Measurements from ENCODE around the gene HOXC6. TPM values are rescaled to one million over a fixed set of nuclear protein-coding genes. Genes with fewer than 3 reads are reported as not detected.
A peak's percentile ranks its signal among the peaks of the same experiment; 100 is the strongest.

HOXC6 gene
- total RNA-seq, 1 experiment from 2014 or later = 2.8 TPM

DNA sequence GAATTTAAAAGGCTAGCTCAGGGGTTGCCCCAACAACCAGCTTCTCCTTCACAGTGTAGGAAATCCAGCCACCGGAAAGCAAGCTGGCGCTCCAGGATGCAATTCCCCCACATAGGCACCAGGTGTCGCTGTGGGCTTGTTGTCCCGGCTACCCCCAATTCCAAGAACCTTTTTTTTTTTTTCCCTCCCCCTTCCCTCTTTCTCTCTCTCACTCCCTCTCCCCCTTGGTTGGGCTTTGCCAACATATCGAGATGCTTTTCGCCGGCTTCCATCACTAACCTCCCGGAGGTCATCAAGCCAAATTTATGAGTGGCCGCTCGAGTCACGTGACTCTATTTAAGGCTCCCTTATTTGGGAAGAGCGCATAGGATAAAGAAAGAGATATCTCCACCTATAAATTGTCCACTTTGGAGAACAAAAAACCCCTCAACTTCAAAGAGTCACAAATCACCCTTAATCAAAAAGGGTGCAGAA lies 4.4 kb downstream of the HOXC6 start, which contains the start of gene HOXC5:
HOXC5 (plus strand) TSS at position 424 of the 474 bp plus-strand sequence. CDS start 73 bp downstream, outside the sequence.
- Histone ChIP-seq H3K9ac (ENCODE audit: low read length) (peak within 1 kb of the TSS; percentile 36), H3K4me2 (ENCODE audit: low read length) (peak within 1 kb of the TSS; percentile 85), H3K27me3 (ENCODE audit: low read length) (no peaks in the 10 kb centered on the region), H3K9me3 (ENCODE audit: low read length) (no peaks in the 10 kb centered on the region), H3K9me2 (replicated peaks; ENCODE audit: low read length) (no peaks in the 10 kb centered on the region), H3K4me3 (ENCODE audit: low read length) (peak within 1 kb of the TSS; percentile 70), H3F3A (ENCODE audit: low read length, unreplicated experiment) (no peaks in the 10 kb centered on the region), H3K79me2 (ENCODE audit: low read length) (peaks cover 10% of the 10 kb centered on the region), H3K27ac (ENCODE audit: low read length) (no peak within 1 kb of the TSS), H3K4me1 (ENCODE audit: insufficient read depth, low read length) (peaks cover 21% of the 10 kb centered on the region), H2AFZ (ENCODE audit: low read length) (peak within 1 kb of the TSS; percentile 81), H4K20me1 (ENCODE audit: low read length) (no peaks in the 10 kb centered on the region), H3K36me3 (ENCODE audit: low read depth, low read length) (no peaks in the 10 kb centered on the region)
- ChIA-PET CTCF (interaction anchor here (0.5 to 2.3 kb wide), 22 partner anchors 12 to 1848 kb away, joined by 3 to 36 read pairs (median 5); partner anchors contain the start of genes HOXC10, HOXC8 and SMUG1), POLR2A (ENCODE audit: unreplicated experiment) (interaction anchor here (0.7 kb wide), 1 partner anchor 15 kb away, joined by 8 read pairs; no protein-coding TSS in a partner anchor)
- ATAC-seq = peak; percentile 14; the same call in 1 of the 2 replicates
- BruUV-seq (replicated peaks) = no TSS peak
- TF ChIP-seq EZH2phosphoT487 (IDR thresholded peaks at IDR 0.05; ENCODE audit: borderline replicate concordance, low read length) (no peak), EZH2 (IDR thresholded peaks at IDR 0.05; ENCODE audit: low read length, unreplicated experiment) (no peak)
- TF ChIP-seq, protein P1, sequence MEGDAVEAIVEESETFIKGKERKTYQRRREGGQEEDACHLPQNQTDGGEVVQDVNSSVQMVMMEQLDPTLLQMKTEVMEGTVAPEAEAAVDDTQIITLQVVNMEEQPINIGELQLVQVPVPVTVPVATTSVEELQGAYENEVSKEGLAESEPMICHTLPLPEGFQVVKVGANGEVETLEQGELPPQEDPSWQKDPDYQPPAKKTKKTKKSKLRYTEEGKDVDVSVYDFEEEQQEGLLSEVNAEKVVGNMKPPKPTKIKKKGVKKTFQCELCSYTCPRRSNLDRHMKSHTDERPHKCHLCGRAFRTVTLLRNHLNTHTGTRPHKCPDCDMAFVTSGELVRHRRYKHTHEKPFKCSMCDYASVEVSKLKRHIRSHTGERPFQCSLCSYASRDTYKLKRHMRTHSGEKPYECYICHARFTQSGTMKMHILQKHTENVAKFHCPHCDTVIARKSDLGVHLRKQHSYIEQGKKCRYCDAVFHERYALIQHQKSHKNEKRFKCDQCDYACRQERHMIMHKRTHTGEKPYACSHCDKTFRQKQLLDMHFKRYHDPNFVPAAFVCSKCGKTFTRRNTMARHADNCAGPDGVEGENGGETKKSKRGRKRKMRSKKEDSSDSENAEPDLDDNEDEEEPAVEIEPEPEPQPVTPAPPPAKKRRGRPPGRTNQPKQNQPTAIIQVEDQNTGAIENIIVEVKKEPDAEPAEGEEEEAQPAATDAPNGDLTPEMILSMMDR (conservative IDR thresholded peaks at IDR 0.05; ENCODE audit: low read depth, low read length) = peak; percentile 97
- intact Hi-C loops (cut with micrococcal nuclease) = loop anchor here (1.0 to 2.0 kb wide), 2 partner anchors 102 to 159 kb away; no protein-coding TSS in a partner anchor
- DNase-seq = peak; percentile 84

DNA sequence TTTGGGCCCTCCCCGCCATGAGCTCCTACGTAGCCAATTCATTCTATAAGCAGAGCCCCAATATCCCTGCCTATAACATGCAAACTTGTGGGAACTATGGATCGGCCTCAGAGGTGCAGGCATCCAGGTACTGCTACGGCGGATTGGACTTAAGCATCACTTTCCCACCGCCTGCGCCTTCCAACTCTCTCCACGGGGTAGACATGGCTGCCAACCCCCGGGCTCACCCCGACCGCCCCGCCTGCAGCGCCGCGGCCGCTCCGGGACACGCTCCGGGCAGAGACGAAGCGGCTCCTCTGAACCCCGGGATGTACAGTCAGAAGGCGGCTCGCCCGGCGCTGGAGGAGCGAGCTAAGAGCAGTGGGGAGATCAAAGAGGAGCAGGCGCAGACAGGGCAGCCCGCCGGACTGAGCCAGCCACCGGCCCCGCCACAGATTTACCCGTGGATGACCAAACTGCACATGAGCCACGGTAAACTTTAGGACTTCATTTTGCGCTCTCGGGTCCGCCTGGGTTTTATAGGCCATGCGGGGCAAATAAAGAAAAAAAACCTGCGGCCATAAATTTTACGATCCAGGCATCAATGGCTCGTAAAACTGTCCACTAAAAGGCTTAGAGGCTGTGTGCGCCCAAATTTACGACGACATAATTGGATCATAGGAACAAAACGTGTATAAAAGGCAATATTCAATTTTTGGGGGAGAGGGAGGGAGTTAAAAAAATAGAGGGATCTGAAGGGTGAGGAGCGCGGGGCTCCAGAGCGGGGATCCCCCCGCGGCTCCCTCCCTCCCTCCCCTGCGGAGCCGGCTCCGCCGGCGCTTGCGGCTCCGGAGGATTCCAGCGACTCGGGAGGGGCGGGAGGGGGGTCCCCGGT lies 5.1 kb downstream of the HOXC6 start:
- Histone ChIP-seq H3K27me3 (ENCODE audit: low read length) (no peaks in the 10 kb centered on the region), H3K27ac (ENCODE audit: low read length) (no peak overlapping the region), H3K79me2 (ENCODE audit: low read length) (peaks cover 8% of the 10 kb centered on the region), H3K36me3 (ENCODE audit: low read depth, low read length) (no peaks in the 10 kb centered on the region), H3K9ac (ENCODE audit: low read length) (peak overlapping the region; percentile 36), H3K9me2 (replicated peaks; ENCODE audit: low read length) (no peaks in the 10 kb centered on the region), H3K4me1 (ENCODE audit: insufficient read depth, low read length) (peaks cover 18% of the 10 kb centered on the region), H4K20me1 (ENCODE audit: low read length) (no peaks in the 10 kb centered on the region), H3K4me3 (ENCODE audit: low read length) (peak overlapping the region; percentile 70), H3F3A (ENCODE audit: low read length, unreplicated experiment) (no peaks in the 10 kb centered on the region), H3K4me2 (ENCODE audit: low read length) (peak overlapping the region; percentile 85), H3K9me3 (ENCODE audit: low read length) (no peaks in the 10 kb centered on the region), H2AFZ (ENCODE audit: low read length) (peak overlapping the region; percentile 81)
- ATAC-seq (peak; percentile 48), DNase-seq (peak; percentile 64)
- CTCF ChIA-PET = interaction anchor here (0.6 to 2.3 kb wide), 12 partner anchors 16 to 183 kb away, joined by 3 to 36 read pairs (median 5); partner anchors contain the start of genes HOXC10 and HOXC8
- TF ChIP-seq, protein P1 (conservative IDR thresholded peaks at IDR 0.05; ENCODE audit: low read depth, low read length) = no peak
- TF ChIP-seq EZH2phosphoT487 (IDR thresholded peaks at IDR 0.05; ENCODE audit: borderline replicate concordance, low read length) = peak; percentile 59; the same call in 1 of the 2 replicates
- POLR2A ChIA-PET (ENCODE audit: unreplicated experiment) = no interaction called here
- BruUV-seq (replicated peaks) = no TSS peak
- intact Hi-C loops (cut with micrococcal nuclease) = loop anchor here (2.0 kb wide), 1 partner anchor 101 kb away; no protein-coding TSS in a partner anchor

Data from PC-3 (cell line).